T-cell (primary cell): ENCODE data around the gene BLID. TPM values are rescaled to one million over a fixed set of nuclear protein-coding genes. Genes with fewer than 3 reads are reported as not detected.

Experiments used
- ATAC-seq, 4 experiments: fragments of 200-7000 bp in 3 of 4; fragments of 150-1000 bp in 1 of 4; cut with Tn5 transposase; replicated peaks in 1 of 4; 1 replicate in 3 of 4; 2 replicates in 1 of 4; pipeline ENCODE4 v1.10.0; 2021; ENCODE audit warnings: moderate library complexity in 3 of 4, mild to moderate bottlenecking in 2 of 4, moderate number of reproducible peaks in 1 of 4
- CTCF ChIA-PET, 2 donors: fragments of 300-600 bp; sonication (Branson Sonifier 250); formaldehyde crosslinking; loops; one replicate each; lab custom pipeline; 2022; ENCODE audit warnings: antibody characterized with exemption in 2 of 2; lab: Charles Lee
- POLR2A ChIA-PET, 2 donors: fragments of 300-600 bp; sonication (Branson Sonifier 250); formaldehyde crosslinking; loops; one replicate each; lab custom pipeline; 2022; ENCODE audit warnings: antibody characterized with exemption in 2 of 2; lab: Charles Lee
- DNase-seq, 35 experiments: peaks; one replicate each; pipeline versions ENCODE4 v3.0.0 to v3.0.0-alpha.2; 2013 to 2023
- H3K27ac ChIP-seq: one replicate; pipeline ENCODE4 v1.5.1; 2013; ENCODE audit warnings: low read length
- H3K27me3 ChIP-seq, 2 experiments: replicated peaks in 1 of 2; 1 replicate in 1 of 2; 2 replicates in 1 of 2; pipeline versions ENCODE4 v1.6.1 to v1.7.0; 2013; ENCODE audit warnings: low read length in 1 of 2, mixed read lengths in 1 of 2; ENCODE audit not compliant: control insufficient read depth in 2 of 2, insufficient read depth in 2 of 2; ENCODE audit errors: extremely low read depth in 1 of 2
- H3K36me3 ChIP-seq, 2 donors: 1 replicate in 1 of 2; 2 replicates in 1 of 2; pipeline versions ENCODE4 v1.6.1 to v1.7.0; 2013; ENCODE audit warnings: low read length in 1 of 2; ENCODE audit not compliant: control insufficient read depth in 2 of 2, insufficient read depth in 1 of 2; ENCODE audit errors: extremely low read depth in 1 of 2
- H3K4me1 ChIP-seq, 2 experiments: 1 replicate in 1 of 2; 2 replicates in 1 of 2; pipeline versions ENCODE4 v1.6.1 to v1.7.0; 2013; ENCODE audit warnings: low read length in 2 of 2, mixed read lengths in 1 of 2; ENCODE audit not compliant: insufficient read depth in 2 of 2, control insufficient read depth in 1 of 2; ENCODE audit errors: extremely low read depth in 1 of 2
- H3K4me3 ChIP-seq, 2 donors: 1 replicate in 1 of 2; 2 replicates in 1 of 2; pipeline versions ENCODE4 v1.5.1 to v1.7.0; 2013; ENCODE audit warnings: mild to moderate bottlenecking in 2 of 2, low read length in 1 of 2, moderate library complexity in 1 of 2; ENCODE audit not compliant: control insufficient read depth in 1 of 2; ENCODE audit errors: extremely low read depth in 1 of 2
- H3K9me3 ChIP-seq: 2 replicates; pipeline ENCODE4 v1.7.0; 2013
- H3K27ac Mint-ChIP-seq, 2 donors: one replicate each; pipeline ENCODE4 v1.8.0; 2020 to 2021; ENCODE audit warnings: mild to moderate bottlenecking in 2 of 2, mixed read lengths in 2 of 2
- H3K27me3 Mint-ChIP-seq, 2 donors: one replicate each; pipeline ENCODE4 v1.8.0; 2021 to 2022; ENCODE audit warnings: mixed read lengths in 2 of 2
- H3K36me3 Mint-ChIP-seq: one replicate; pipeline ENCODE4 v1.8.0; 2021; ENCODE audit warnings: mixed read lengths
- H3K4me1 Mint-ChIP-seq, 3 donors: one replicate each; pipeline ENCODE4 v1.8.0; 2020 to 2022; ENCODE audit warnings: mixed read lengths in 3 of 3, mild to moderate bottlenecking in 1 of 3
- H3K4me3 Mint-ChIP-seq, 3 donors: one replicate each; pipeline ENCODE4 v1.8.0; 2020 to 2022; ENCODE audit warnings: mild to moderate bottlenecking in 3 of 3, mixed read lengths in 3 of 3, moderate library complexity in 3 of 3
- H3K9me3 Mint-ChIP-seq, 3 donors: one replicate each; pipeline ENCODE4 v1.8.0; 2020 to 2022; ENCODE audit warnings: mixed read lengths in 3 of 3
- WGBS: methylation state at CpG from one replicate; pipeline ENCODE4 v1.1.5; 2013; ENCODE audit warnings: missing lambda C conversion rate; ENCODE audit not compliant: insufficient coverage; 5-methylcytosine and 5-hydroxymethylcytosine counted together
- total RNA-seq, 35 experiments: library from RNA in 6 of 35; stranded (reverse) in 6 of 35; fragments of 120-200 nt in 1 of 35; gene quantifications; one replicate each; pipeline versions ENCODE4 v1.2.1 to v1.2.4 and lab custom pipeline; 2013 to 2026

The BLID gene
- total RNA-seq, 5 donors from 2014 or later (not counting 1 experiment from before 2014, with no cell fraction given) = not detected

DNA sequence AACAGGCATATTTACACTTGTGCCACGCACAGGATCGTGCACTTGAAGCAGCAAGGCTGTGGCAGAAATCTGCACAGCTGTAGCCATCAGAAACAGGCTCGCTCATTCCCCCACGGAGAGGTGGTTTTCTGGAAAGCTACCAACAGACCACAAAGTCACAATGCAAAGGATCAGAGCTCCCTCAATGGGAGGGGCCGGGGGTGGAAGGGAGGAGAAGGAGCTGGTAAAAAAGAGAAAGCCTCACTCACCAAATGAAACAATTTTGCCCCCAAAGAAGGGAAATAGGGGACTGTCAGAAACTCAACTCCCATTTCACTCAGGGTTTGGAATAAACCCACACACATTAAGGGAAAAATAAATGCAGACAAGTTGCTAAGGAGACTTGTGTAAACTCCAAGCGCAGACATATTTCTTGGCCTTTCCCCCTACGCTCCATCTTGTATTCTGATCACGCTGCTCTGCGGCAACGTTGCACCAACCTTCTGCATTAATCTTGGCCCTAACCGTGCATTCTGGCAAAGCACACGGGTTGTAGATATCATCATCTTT lies 43.2 kb upstream of the BLID start:
- no peak overlapping the region for H3K27ac ChIP-seq
- WGBS = 100% methylated on average over 1 of the region's 12 CpGs
- H3K9me3 Mint-ChIP-seq = peaks cover 0 to 4% (median 0%) of the 10 kb centered on the region in 3 donors
- H3K4me3 ChIP-seq = no peak overlapping the region
- H3K27ac Mint-ChIP-seq = no peak overlapping the region
- H3K4me1 ChIP-seq = peaks cover 0 to 4% of the 10 kb centered on the region in 2 experiments
- ChIA-PET POLR2A (no interaction called here), CTCF (no interaction called here)
- DNase-seq = no peak
- H3K4me1 Mint-ChIP-seq = peaks cover 16 to 20% (median 18%) of the 10 kb centered on the region in 3 donors
- no peaks in the 10 kb centered on the region for H3K36me3 Mint-ChIP-seq
- no peaks in the 10 kb centered on the region for H3K9me3 ChIP-seq
- no peaks in the 10 kb centered on the region for H3K27me3 ChIP-seq
- H3K27me3 Mint-ChIP-seq = peaks cover 8 to 11% of the 10 kb centered on the region in 2 donors
- H3K36me3 ChIP-seq = no peaks in the 10 kb centered on the region
- ATAC-seq = no peak
- no peak overlapping the region for H3K4me3 Mint-ChIP-seq

DNA sequence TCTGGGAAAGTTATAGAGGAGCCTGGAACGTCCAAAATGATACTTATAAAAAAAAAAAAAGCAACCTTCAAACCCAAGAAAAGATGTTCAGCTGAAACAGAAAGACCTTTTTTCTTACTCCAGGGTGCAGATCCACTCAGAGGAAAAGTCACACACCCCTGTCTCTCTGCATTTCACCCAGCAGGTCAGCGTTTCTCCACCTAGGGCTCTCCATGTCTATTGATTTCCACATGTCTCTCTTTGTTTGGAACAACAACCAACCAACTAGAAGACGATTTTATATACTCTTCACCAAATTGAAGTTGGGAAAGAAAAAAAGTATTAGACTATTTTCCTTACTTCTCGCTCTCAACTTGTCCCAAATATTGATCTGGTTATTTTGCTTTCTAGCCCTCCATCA lies 42.2 kb upstream of the BLID start:
- H3K4me1 ChIP-seq = peaks cover 0 to 4% of the 10 kb centered on the region in 2 experiments
- no peaks in the 10 kb centered on the region for H3K9me3 ChIP-seq
- ChIA-PET CTCF (no interaction called here), POLR2A (interaction anchor here in 1 of 2 donors (0.7 kb wide), 1 partner anchor 16 kb away, joined by 3 read pairs; no protein-coding TSS in a partner anchor)
- H3K4me3 Mint-ChIP-seq = peak overlapping the region in 1 of 3 donors; percentile 5
- DNase-seq = no peak
- no peak overlapping the region for H3K27ac ChIP-seq
- no peaks in the 10 kb centered on the region for H3K36me3 ChIP-seq
- WGBS = 80% methylated on average over 1 of the region's 4 CpGs
- no peak overlapping the region for H3K27ac Mint-ChIP-seq
- no peaks in the 10 kb centered on the region for H3K27me3 ChIP-seq
- no peak overlapping the region for H3K4me3 ChIP-seq
- peaks cover 16 to 20% (median 18%) of the 10 kb centered on the region in 3 donors for H3K4me1 Mint-ChIP-seq
- H3K9me3 Mint-ChIP-seq = no peaks in the 10 kb centered on the region
- no peak for ATAC-seq
- H3K27me3 Mint-ChIP-seq = peaks cover 10 to 12% of the 10 kb centered on the region in 2 donors
- no peaks in the 10 kb centered on the region for H3K36me3 Mint-ChIP-seq

DNA sequence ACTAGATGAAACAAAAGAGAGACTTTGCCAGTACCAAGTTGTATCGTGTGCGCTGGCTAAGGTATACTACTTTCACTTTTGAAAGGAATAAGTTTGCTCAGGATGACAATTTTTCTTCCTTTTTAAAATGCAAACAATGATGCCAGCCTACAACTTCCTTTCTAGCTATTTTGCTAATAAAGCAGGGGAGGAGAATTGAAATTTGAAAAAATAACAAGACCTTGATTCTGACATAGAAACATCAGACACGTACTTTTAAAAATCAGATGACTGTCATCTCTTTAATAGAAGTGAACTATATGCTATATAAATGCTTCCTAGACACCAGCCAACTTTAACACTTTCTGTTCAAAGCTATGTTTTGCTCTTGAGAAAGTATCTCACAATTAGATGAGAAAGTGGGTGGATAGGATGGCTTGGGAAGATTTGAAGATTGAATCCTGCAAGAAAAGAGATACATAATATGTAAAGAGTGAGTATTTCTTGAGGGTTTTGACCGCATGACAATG lies 41.7 kb upstream of the BLID start:
- H3K36me3 ChIP-seq = no peaks in the 10 kb centered on the region
- Mint-ChIP-seq H3K27me3 (peaks cover 10 to 12% of the 10 kb centered on the region in 2 donors), H3K4me1 (peaks cover 16 to 20% (median 18%) of the 10 kb centered on the region in 3 donors), H3K9me3 (no peaks in the 10 kb centered on the region), H3K36me3 (no peaks in the 10 kb centered on the region), H3K27ac (no peak overlapping the region), H3K4me3 (peak overlapping the region; percentile 41 to 65 (median 51))
- H3K4me3 ChIP-seq = no peak overlapping the region
- POLR2A ChIA-PET = interaction anchor here in 1 of 2 donors (0.7 kb wide), 1 partner anchor 16 kb away, joined by 3 read pairs; no protein-coding TSS in a partner anchor
- DNase-seq (no peak), ATAC-seq (no peak)
- peaks cover 0 to 4% of the 10 kb centered on the region in 2 experiments for H3K4me1 ChIP-seq
- H3K9me3 ChIP-seq = no peaks in the 10 kb centered on the region
- H3K27ac ChIP-seq = no peak overlapping the region
- CTCF ChIA-PET = no interaction called here
- no peaks in the 10 kb centered on the region for H3K27me3 ChIP-seq
- WGBS = no CpG with 5 or more reads among the region's 4 CpGs

DNA sequence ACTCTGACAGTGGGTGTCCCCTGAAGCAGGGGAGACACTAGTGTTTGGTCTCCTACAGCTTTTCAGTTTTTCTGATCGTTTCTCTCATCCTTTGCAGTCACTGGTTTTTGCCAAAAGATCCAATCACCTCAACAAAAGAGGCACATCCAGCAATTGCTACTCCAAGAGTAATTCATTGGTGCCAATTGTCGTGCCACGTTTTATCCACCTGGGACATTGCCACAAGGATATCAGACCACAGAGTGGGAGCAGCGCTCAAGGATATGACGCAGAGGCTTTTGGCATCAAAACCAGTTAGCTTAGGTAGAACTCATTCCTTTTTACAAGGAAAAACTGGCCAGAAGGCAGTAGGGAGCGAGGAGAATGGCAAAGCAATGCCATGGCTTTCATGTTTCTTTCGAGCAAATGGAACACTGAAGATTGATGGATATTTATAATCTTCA lies 40.9 kb upstream of the BLID start:
- CTCF ChIA-PET = no interaction called here
- Histone ChIP-seq H3K27ac (no peak overlapping the region), H3K4me1 (peaks cover 0 to 4% of the 10 kb centered on the region in 2 experiments), H3K36me3 (no peaks in the 10 kb centered on the region), H3K4me3 (no peak overlapping the region), H3K27me3 (no peaks in the 10 kb centered on the region), H3K9me3 (no peaks in the 10 kb centered on the region)
- 81% methylated on average over 4 of the region's 7 CpGs for WGBS
- DNase-seq (no peak), ATAC-seq (no peak)
- no peaks in the 10 kb centered on the region for H3K9me3 Mint-ChIP-seq
- no peaks in the 10 kb centered on the region for H3K36me3 Mint-ChIP-seq
- H3K27ac Mint-ChIP-seq = no peak overlapping the region
- peaks cover 16 to 20% (median 18%) of the 10 kb centered on the region in 3 donors for H3K4me1 Mint-ChIP-seq
- peaks cover 10 to 14% of the 10 kb centered on the region in 2 donors for H3K27me3 Mint-ChIP-seq
- POLR2A ChIA-PET = no interaction called here
- H3K4me3 Mint-ChIP-seq = peak overlapping the region in 2 of 3 donors; percentile 41 to 65

DNA sequence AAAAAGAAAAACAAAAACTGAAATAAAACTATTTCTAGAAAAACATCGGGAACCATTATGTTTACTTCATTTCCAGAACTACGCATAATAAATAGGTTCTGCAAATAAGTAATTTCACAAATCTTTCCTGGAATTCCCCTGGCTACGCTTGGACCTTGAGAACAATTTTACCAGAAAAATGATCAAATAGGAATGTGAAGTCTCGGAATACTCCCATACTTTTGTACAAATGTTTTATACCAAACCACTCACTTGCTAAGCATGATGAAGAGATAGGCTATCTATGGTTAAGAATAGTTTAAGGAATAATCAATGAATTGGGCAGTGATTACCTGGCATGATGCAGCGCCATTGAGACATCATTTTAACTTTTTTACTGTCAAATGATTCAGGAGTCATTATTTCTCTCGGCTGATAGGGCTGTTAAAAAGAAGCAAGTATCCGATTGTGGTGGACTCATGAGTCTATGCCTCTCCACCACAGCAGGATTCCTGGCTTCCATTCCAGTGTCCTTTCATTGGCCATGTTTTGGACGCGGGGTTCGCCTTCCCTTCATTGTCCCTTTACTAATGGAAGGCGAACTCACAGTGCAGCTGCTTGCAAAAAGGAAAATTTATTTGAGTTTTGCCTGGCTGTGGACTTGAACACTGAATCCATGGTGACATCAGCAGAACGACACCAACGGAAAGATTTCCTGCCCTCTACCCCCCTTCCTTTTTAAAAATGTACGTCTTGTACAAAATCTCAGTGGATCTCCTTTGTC lies 39.9 kb upstream of the BLID start:
- Mint-ChIP-seq H3K36me3 (no peaks in the 10 kb centered on the region), H3K27me3 (peaks cover 10 to 14% of the 10 kb centered on the region in 2 donors), H3K4me1 (peaks cover 16 to 20% (median 18%) of the 10 kb centered on the region in 3 donors), H3K4me3 (no peak overlapping the region), H3K9me3 (no peaks in the 10 kb centered on the region), H3K27ac (no peak overlapping the region)
- Histone ChIP-seq H3K4me3 (no peak overlapping the region), H3K4me1 (peaks cover 0 to 4% of the 10 kb centered on the region in 2 experiments), H3K27ac (no peak overlapping the region), H3K27me3 (no peaks in the 10 kb centered on the region), H3K9me3 (no peaks in the 10 kb centered on the region), H3K36me3 (no peaks in the 10 kb centered on the region)
- ChIA-PET POLR2A (interaction anchor here in 1 of 2 donors (0.6 kb wide), 1 partner anchor 16 kb away, joined by 3 read pairs; no protein-coding TSS in a partner anchor), CTCF (no interaction called here)
- ATAC-seq (no peak), DNase-seq (no peak)
- 88% methylated on average over 4 of the region's 14 CpGs for WGBS

DNA sequence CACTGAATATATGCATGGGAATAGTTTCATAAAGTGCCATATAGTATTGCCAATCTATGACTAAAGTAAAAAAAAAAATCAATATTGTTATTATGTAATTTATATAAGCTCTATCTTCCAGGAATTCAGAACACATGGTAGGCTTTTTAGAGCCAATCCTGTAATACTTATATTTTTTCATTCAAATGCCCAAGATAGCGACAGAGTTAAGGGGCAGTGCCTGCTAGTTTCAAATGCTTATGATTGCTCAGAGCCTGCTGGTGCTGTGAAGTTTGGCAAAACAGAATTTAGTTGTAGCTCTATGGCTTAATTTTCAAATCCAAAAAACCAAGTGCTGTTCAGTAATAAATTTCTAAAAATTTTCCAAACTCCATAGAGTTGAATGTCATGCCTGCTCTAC lies 39.0 kb upstream of the BLID start:
- H3K27me3 ChIP-seq = no peaks in the 10 kb centered on the region
- ChIA-PET CTCF (no interaction called here), POLR2A (interaction anchor here in 1 of 2 donors (0.6 kb wide), 1 partner anchor 15 kb away, joined by 3 read pairs; no protein-coding TSS in a partner anchor)
- H3K36me3 ChIP-seq = no peaks in the 10 kb centered on the region
- Mint-ChIP-seq H3K36me3 (no peaks in the 10 kb centered on the region), H3K4me3 (no peak overlapping the region), H3K4me1 (peaks cover 16 to 20% (median 18%) of the 10 kb centered on the region in 3 donors), H3K27me3 (peaks cover 10 to 14% of the 10 kb centered on the region in 2 donors), H3K9me3 (no peaks in the 10 kb centered on the region), H3K27ac (no peak overlapping the region)
- ATAC-seq = no peak
- peaks cover 0 to 4% of the 10 kb centered on the region in 2 experiments for H3K4me1 ChIP-seq
- H3K9me3 ChIP-seq = no peaks in the 10 kb centered on the region
- DNase-seq = no peak
- H3K4me3 ChIP-seq = no peak overlapping the region
- no CpG with 5 or more reads among the region's 1 CpG for WGBS
- H3K27ac ChIP-seq = no peak overlapping the region
